ENCODE measurements around the gene DUS1L.
A peak's percentile ranks its signal among the peaks of the same experiment; 100 is the strongest.

The DUS1L gene

GRCh38 chr17:82100502-82101298, 35.1 kb upstream of the DUS1L start:
- DNase-seq, result no peak

- DNase-seq, result peak; percentile 11 to 22
These were observed 33.5 kb upstream of the DUS1L start for GRCh38 chr17:82098939-82099763.

- peak; percentile 88 to 90 for DNase-seq
These were observed 32.8 kb upstream of the DUS1L start, which contains the start of gene FASN for GRCh38 chr17:82098169-82098938. Gene FASN (minus strand): TSS chr17:82098236. CDS start chr17:82096445, 1,791 bp downstream.

- DNase-seq, result peak in 1 of 2 experiments; percentile 38
These were observed 32.2 kb upstream of the DUS1L start for GRCh38 chr17:82097919-82098168.

GRCh38 chr17:82097184-82097918, 31.7 kb upstream of the DUS1L start:
- DNase-seq, result peak in 1 of 2 experiments; percentile 53

GRCh38 chr17:82096709-82097183, 31.1 kb upstream of the DUS1L start:
- DNase-seq, result no peak

GRCh38 chr17:82095777-82096708, 30.4 kb upstream of the DUS1L start:
- DNase-seq, result no peak

- no peak for DNase-seq
These were observed 29.6 kb upstream of the DUS1L start for GRCh38 chr17:82094931-82095776.

- no peak for DNase-seq
These were observed 27.6 kb upstream of the DUS1L start for GRCh38 chr17:82092995-82093751.

- DNase-seq, result no peak
These were observed 27.0 kb upstream of the DUS1L start for GRCh38 chr17:82092628-82092994.

GRCh38 chr17:82092094-82092586, 26.5 kb upstream of the DUS1L start:
- no peak for DNase-seq

- DNase-seq, result no peak
These were observed 25.9 kb upstream of the DUS1L start for GRCh38 chr17:82091264-82092066.

GRCh38 chr17:82090549-82091263, 25.1 kb upstream of the DUS1L start:
- no peak for DNase-seq

GRCh38 chr17:82089723-82090548, 24.3 kb upstream of the DUS1L start:
- DNase-seq, result no peak

GRCh38 chr17:82088838-82089722, 23.5 kb upstream of the DUS1L start:
- DNase-seq, result no peak

Measured in activated CD4-positive, alpha-beta T cell treated with anti-CD3 and anti-CD28 coated beads, Interleukin-2, amount 50 U/mL, for 4 hours (primary cell).